22Rv1 (cell line): ENCODE data around the gene OAF.

ENCODE experiments used
- H3K27ac ChIP-seq: fragments of 450-650 bp; 2 replicates; pipeline ENCODE4 v1.5.1; 2017
- CTCF ChIP-seq: fragments of 450-650 bp; IDR thresholded peaks from 2 replicates; pipeline ENCODE4 v1.5.1; 2017; ENCODE audit warnings: mild to moderate bottlenecking
- ZFX ChIP-seq: fragments of 450-650 bp; IDR thresholded peaks from 2 replicates; pipeline ENCODE4 v1.6.1; 2017; ENCODE audit warnings: antibody characterized with exemption, borderline replicate concordance

The OAF gene

GRCh38 chr11:120192831-120193625 is 17.8 kb upstream of the OAF start:
- TF ChIP-seq ZFX (no peak), CTCF (no peak)
- no peak overlapping the region for H3K27ac ChIP-seq

- H3K27ac ChIP-seq, result no peak overlapping the region
Measured at GRCh38 chr11:120194166-120194565, 16.7 kb upstream of the OAF start.

GRCh38 chr11:120195601-120196320 is 15.1 kb upstream of the OAF start:
- TF ChIP-seq ZFX (no peak), CTCF (no peak)
- no peak overlapping the region for H3K27ac ChIP-seq

More at GRCh38 chr11:120194166-120194565, 16.7 kb upstream of the OAF start:
- no peak for TF ChIP-seq CTCF

GRCh38 chr11:120196826-120197225 is 14.0 kb upstream of the OAF start:
- no peak for TF ChIP-seq ZFX
- no peak for TF ChIP-seq CTCF
- no peak overlapping the region for H3K27ac ChIP-seq

- H3K27ac ChIP-seq, result no peak overlapping the region
- no peak for TF ChIP-seq ZFX
- TF ChIP-seq CTCF, result no peak
Measured at GRCh38 chr11:120197251-120197891, 13.5 kb upstream of the OAF start.

- TF ChIP-seq ZFX, result no peak
- TF ChIP-seq CTCF, result no peak
- no peak overlapping the region for H3K27ac ChIP-seq
Measured at GRCh38 chr11:120197977-120198376, 12.9 kb upstream of the OAF start.

- TF ChIP-seq CTCF, result no peak
- TF ChIP-seq ZFX, result no peak
- H3K27ac ChIP-seq, result no peak overlapping the region
Measured at GRCh38 chr11:120198403-120198786, 12.4 kb upstream of the OAF start.
